ENCODE data around the gene LYRM4.

GRCh38 chr6:5202941-5203340, 57.8 kb downstream of the LYRM4 start:
- TF ChIP-seq POLR2A (IDR thresholded peaks at IDR 0.05) (no peak), CTCF (IDR thresholded peaks at IDR 0.05) (no peak), POLR2AphosphoS5 (IDR thresholded peaks at IDR 0.05; ENCODE audit: insufficient read depth in 1 of 2, low read depth in 1 of 2) (no peak)
